HepG2 (cell line): ENCODE results near the gene SEMA4B. TPM values are rescaled to one million over a fixed set of nuclear protein-coding genes. Genes with fewer than 3 reads are reported as not detected.

Experiments
- ATF6 ChIP-seq: sonication (generic); formaldehyde crosslinking; conservative IDR thresholded peaks from 2 replicates; pipeline ENCODE4 v1.4.0; 2020; ENCODE audit warnings: missing genetic modification reagents
- CHCHD3 ChIP-seq: sonication (generic); formaldehyde crosslinking; IDR thresholded peaks from 2 replicates; pipeline ENCODE4 v1.8.0; 2022; ENCODE audit warnings: mild to moderate bottlenecking, missing genetic modification reagents, moderate library complexity
- EP300 ChIP-seq, 3 experiments: sonication (generic) in 1 of 3; formaldehyde crosslinking in 1 of 3; IDR thresholded peaks; 2 replicates each; pipeline versions ENCODE4 v1.5.1 to v1.6.1; 2011 to 2020; ENCODE audit warnings: low read depth in 2 of 3, low read length in 2 of 3, borderline replicate concordance in 1 of 3, improper control_type of control experiment in 1 of 3, mild to moderate bottlenecking in 1 of 3, missing genetic modification reagents in 1 of 3, moderate library complexity in 1 of 3
- FLYWCH1 ChIP-seq: sonication (generic); formaldehyde crosslinking; IDR thresholded peaks from 2 replicates; pipeline ENCODE4 v1.8.1; 2023; ENCODE audit warnings: mild to moderate bottlenecking, missing genetic modification reagents
- FOXA1 ChIP-seq, 2 experiments: fragments of 450-650 bp in 1 of 2; sonication (generic) in 1 of 2; formaldehyde crosslinking in 1 of 2; IDR thresholded peaks; 2 replicates each; pipeline versions ENCODE4 v1.4.0 to v1.6.1; 2016 to 2020; ENCODE audit warnings: missing genetic modification reagents in 1 of 2
- KLF15 ChIP-seq: sonication (generic); formaldehyde crosslinking; IDR thresholded peaks from 2 replicates; pipeline ENCODE4 v1.8.1; 2023; ENCODE audit warnings: borderline replicate concordance, mild to moderate bottlenecking, inconsistent platforms, missing genetic modification reagents, mixed read lengths
- MYNN ChIP-seq: sonication (generic); formaldehyde crosslinking; IDR thresholded peaks from 2 replicates; pipeline ENCODE4 v1.4.0; 2020; ENCODE audit warnings: mild to moderate bottlenecking, low read depth, missing genetic modification reagents
- PBX2 ChIP-seq: IDR thresholded peaks from 2 replicates; pipeline ENCODE4 v1.6.1; 2016; ENCODE audit warnings: control low read depth
- RCOR2 ChIP-seq: IDR thresholded peaks from 2 replicates; pipeline ENCODE4 v1.6.1; 2016; ENCODE audit warnings: missing biosample characterization, missing genetic modification reagents
- SMARCE1 ChIP-seq: fragments of 450-650 bp; IDR thresholded peaks from 2 replicates; pipeline ENCODE4 v1.6.1; 2017; ENCODE audit warnings: borderline replicate concordance
- SP2 ChIP-seq: sonication (generic); formaldehyde crosslinking; IDR thresholded peaks from 2 replicates; pipeline ENCODE4 v1.5.1; 2020; ENCODE audit warnings: mild to moderate bottlenecking, missing genetic modification reagents
- TBL1XR1 ChIP-seq: fragments of 150-350 bp; IDR thresholded peaks from 2 replicates; pipeline ENCODE4 v1.6.1; 2014; ENCODE audit warnings: borderline replicate concordance, low read length; ENCODE audit not compliant: partially characterized antibody
- TRIM22 ChIP-seq: fragments of 450-650 bp; IDR thresholded peaks from 2 replicates; pipeline ENCODE4 v1.6.1; 2017
- ZNF460 ChIP-seq: sonication (generic); formaldehyde crosslinking; IDR thresholded peaks from 2 replicates; pipeline ENCODE4 v1.5.1; 2020; ENCODE audit warnings: missing genetic modification reagents, mild to moderate bottlenecking, borderline replicate concordance
- ZNF562 ChIP-seq: sonication (generic); formaldehyde crosslinking; IDR thresholded peaks from 2 replicates; pipeline ENCODE4 v1.8.0; 2022; ENCODE audit warnings: missing genetic modification reagents, borderline replicate concordance
- ZNF589 ChIP-seq: sonication (generic); formaldehyde crosslinking; conservative IDR thresholded peaks from 2 replicates; pipeline ENCODE4 v1.8.0; 2022; ENCODE audit warnings: mild to moderate bottlenecking, moderate library complexity, missing genetic modification reagents
- ZNF607 ChIP-seq: sonication (generic); formaldehyde crosslinking; IDR thresholded peaks from 2 replicates; pipeline ENCODE4 v1.5.1; 2020; ENCODE audit warnings: missing genetic modification reagents, mild to moderate bottlenecking, borderline replicate concordance
- ZNF616 ChIP-seq: sonication (generic); formaldehyde crosslinking; IDR thresholded peaks from 2 replicates; pipeline ENCODE4 v1.5.0; 2020; ENCODE audit warnings: low read depth, mild to moderate bottlenecking, missing genetic modification reagents
- ZNF629 ChIP-seq: sonication (generic); formaldehyde crosslinking; conservative IDR thresholded peaks from 2 replicates; pipeline ENCODE4 v1.5.0; 2020; ENCODE audit warnings: missing genetic modification reagents
- ZNF7 ChIP-seq: IDR thresholded peaks from 2 replicates; pipeline ENCODE4 v1.6.1; 2016; ENCODE audit warnings: missing biosample characterization, missing genetic modification reagents
- ZNF891 ChIP-seq: sonication (generic); formaldehyde crosslinking; IDR thresholded peaks from 2 replicates; pipeline ENCODE4 v1.5.0; 2020; ENCODE audit warnings: mild to moderate bottlenecking, missing genetic modification reagents
- polyA plus RNA-seq, 8 experiments: library from polyadenylated mRNA; depleted of rRNA in 3 of 8; stranded (reverse) in 7 of 8; unstranded in 1 of 8; fragments of >200 nt; fragmentation: Illumina TruSeq in 4 of 8; extraction: Trizol in 4 of 8; gene quantifications; 2 replicates each; pipeline versions ENCODE4 v1.2.1 to v1.2.3, GENCODE V29; 2011 to 2016; ENCODE audit warnings: low read depth in 4 of 8, missing spikeins in 1 of 8, mixed read lengths in 1 of 8; ENCODE audit not compliant: insufficient read depth in 1 of 8
- total RNA-seq, 5 experiments: library from RNA; depleted of rRNA; stranded (reverse); fragments of >200 nt; fragmentation: Illumina TruSeq; extraction: Trizol; gene quantifications; 2 replicates each; pipeline ENCODE4 v1.2.3, GENCODE V29; 2016; ENCODE audit warnings: low read depth in 1 of 5
- TF ChIP-seq, protein P1 (sequence below): sonication (generic); formaldehyde crosslinking; IDR thresholded peaks from 2 replicates; pipeline ENCODE4 v1.8.1; 2023; ENCODE audit warnings: missing genetic modification reagents, inconsistent platforms, borderline replicate concordance

Gene SEMA4B
- total and polyA plus RNA-seq, 2 of the 13 experiments (the other 11 are each of a cell fraction or from before 2014, with no cell fraction given) = 2.1 to 17.0 TPM

- TF ChIP-seq ATF6 (no peak), TRIM22 (no peak), FOXA1 (IDR thresholded peaks at IDR 0.05) (no peak), FOXA1 (CRISPR knock-in tag; IDR thresholded peaks at IDR 0.05) (peak; percentile 77), SP2 (CRISPR knock-in tag) (no peak), ZNF607 (CRISPR knock-in tag) (peak; percentile 72; the same call in 1 of the 2 replicates), ZNF460 (no peak), KLF15 (CRISPR knock-in tag) (no peak), SMARCE1 (no peak), RCOR2 (peak; percentile 68; the same call in 1 of the 2 replicates), ZNF629 (CRISPR knock-in tag) (no peak; the same call in 1 of the 2 replicates), ZNF7 (CRISPR knock-in tag) (0 out of 2 replicates have a peak, but pooled peaks have one; percentile 41), EP300 (IDR thresholded peaks at IDR 0.05; ENCODE audit: low read depth in 2 of 2, low read length in 2 of 2) (peak in 1 of 2 experiments; percentile 80; a peak in 2 of 4 replicates), EP300 (CRISPR knock-in tag; IDR thresholded peaks at IDR 0.05; ENCODE audit: borderline replicate concordance) (peak; percentile 64; the same call in 1 of the 2 replicates), ZNF562 (CRISPR knock-in tag) (no peak), TBL1XR1 (no peak), ZNF891 (CRISPR knock-in tag) (no peak), FLYWCH1 (CRISPR knock-in tag) (no peak), ZNF589 (CRISPR knock-in tag) (no peak), ZNF616 (no peak), CHCHD3 (no peak), MYNN (CRISPR knock-in tag) (no peak), PBX2 (CRISPR knock-in tag) (no peak)
- TF ChIP-seq, protein P1, sequence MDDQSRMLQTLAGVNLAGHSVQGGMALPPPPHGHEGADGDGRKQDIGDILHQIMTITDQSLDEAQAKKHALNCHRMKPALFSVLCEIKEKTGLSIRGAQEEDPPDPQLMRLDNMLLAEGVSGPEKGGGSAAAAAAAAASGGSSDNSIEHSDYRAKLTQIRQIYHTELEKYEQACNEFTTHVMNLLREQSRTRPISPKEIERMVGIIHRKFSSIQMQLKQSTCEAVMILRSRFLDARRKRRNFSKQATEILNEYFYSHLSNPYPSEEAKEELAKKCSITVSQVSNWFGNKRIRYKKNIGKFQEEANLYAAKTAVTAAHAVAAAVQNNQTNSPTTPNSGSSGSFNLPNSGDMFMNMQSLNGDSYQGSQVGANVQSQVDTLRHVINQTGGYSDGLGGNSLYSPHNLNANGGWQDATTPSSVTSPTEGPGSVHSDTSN (CRISPR knock-in tag) = no peak
These were observed 35.3 kb upstream of the SEMA4B start (continued) for GRCh38 chr15:90165659-90166489.
